HG03025 (cell line): Measurements from ENCODE around the gene UBTF.

Experiments
- ATAC-seq: cut with Tn5 transposase; IDR thresholded peaks from one replicate; pipeline ENCODE4 v1.9.1; 2021; ENCODE audit warnings: mild to moderate bottlenecking, moderate library complexity; ENCODE audit not compliant: unreplicated experiment, low FRiP score

Gene UBTF

DNA sequence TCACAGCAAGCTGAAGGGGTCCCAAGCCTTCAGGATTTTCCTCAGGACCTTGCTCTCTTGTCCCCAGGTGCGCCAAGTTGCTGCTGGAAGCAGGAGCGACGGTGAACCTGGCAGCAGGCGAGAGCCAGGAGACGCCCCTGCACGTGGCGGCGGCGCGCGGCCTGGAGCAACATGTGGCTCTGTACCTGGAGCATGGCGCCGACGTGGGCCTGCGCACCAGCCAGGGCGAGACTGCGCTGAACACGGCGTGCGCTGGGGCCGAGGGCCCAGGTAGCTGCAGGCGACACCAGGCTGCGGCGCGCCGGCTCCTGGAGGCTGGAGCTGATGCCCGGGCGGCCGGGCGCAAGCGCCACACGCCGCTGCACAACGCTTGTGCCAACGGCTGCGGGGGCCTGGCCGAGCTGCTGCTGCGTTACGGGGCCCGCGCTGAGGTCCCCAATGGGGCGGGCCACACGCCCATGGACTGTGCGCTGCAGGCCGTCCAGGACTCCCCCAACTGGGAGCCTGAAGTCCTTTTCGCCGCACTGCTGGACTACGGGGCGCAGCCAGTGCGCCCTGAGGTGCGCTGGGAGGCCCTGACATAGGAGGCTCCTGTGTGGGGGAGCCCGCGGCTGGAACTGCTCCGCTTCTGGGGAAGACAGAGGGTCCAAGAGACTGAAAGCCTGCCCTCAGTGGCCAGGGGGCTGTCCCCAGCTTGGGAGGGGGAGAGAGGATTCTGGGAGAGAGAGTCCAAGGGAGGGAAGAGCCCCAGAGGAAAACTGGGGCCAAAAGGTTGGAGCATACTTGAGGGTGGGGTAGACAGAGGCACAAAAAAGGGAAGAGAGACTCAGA is 42.6 kb downstream of the UBTF start:
- ATAC-seq = no peak

GRCh38 chr17:44176257-44176656 is 43.2 kb downstream of the UBTF start:
- no peak for ATAC-seq

- ATAC-seq = no peak
Measured at GRCh38 chr17:44174427-44174826, 45.0 kb downstream of the UBTF start.

- no peak for ATAC-seq
Measured at GRCh38 chr17:44171931-44172455, 47.5 kb downstream of the UBTF start.

DNA sequence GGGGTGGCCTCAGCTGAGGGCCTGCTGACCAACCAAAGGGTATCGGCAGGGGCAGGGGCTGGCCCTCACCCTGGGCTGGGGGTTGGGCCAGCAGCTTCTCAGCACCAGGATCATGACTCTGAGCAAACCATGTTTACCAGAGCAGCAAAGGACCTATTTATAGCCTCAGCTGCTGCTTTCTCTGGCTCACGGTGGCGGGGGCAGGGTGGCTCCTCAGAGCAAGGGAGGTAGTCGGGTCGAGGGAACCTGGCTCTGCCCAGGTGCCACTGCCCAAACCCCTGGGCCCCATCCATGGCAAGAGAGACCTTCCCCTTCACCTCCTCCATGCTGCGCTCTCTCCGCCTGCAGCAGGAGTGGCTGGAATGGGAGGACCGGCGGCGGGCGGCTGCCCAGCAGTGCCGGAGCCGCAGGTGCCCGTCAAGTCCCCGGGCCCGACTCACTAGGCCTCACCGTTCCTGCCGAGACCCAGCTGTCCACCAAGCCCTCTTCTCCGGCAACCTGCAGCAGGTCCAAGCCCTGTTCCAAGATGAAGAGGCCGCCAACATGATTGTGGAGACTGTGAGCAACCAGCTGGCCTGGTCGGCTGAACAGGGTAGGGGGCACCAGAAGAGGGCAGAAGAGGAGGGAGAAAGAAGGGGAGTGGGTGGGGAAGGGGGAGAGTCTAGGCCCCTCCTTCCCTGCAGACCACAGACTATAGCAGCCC is 48.8 kb downstream of the UBTF start, which contains the start of gene ASB16:
Gene ASB16, plus strand, starts transcription at position 206 of the 703 bp plus-strand sequence. Its CDS starts 86 bp downstream, at position 292.
- no peak for ATAC-seq

DNA sequence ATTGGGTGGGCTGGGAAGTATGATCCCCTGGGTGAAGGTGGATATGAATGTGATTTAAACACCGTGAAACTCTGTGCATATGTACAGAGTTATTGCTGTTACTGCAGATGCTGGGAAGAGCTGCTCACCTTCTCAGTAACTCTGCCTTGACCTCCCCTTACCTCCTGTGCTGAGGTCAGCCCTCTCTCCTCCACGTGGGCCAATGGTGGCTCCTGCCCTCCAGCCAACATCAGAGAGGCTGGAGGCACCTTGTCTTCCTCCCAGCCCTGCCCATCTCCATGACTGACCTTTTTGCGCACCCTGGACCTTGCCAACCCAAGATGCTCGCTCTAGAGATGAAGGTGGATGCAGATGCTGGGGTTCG is 49.4 kb downstream of the UBTF start:
- no peak for ATAC-seq

DNA sequence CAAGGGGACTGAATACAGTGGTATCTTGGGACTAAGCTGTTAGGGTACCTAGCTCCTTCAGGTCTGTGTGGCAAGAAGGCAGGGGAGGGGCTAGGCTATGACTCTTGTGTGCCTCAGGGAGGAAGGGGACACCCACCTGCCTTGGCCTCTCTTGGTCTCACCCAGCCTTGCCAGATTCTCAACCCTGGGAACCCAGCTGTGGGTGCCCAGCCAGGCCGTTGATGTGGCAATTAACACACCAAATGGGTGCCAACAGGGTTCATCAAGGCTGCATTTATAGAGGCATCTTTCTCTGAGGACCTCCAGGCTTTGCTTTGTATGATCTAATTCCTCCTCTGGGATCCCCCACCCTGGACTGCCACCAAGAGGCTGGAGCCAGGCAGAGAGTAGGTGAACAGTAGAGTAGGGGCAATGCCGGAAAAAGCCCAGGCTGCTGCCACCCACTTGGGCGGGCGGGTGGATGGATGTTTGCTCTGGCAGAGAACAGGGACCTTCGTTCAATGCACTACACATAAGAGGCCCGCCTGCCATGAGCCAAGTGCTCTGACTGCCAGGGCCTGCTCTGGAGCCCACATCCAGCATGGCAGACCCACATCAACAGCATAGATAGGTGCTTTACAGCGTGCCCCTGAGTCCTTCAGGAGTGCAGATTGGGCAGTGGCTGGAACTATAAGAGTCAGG is 52.2 kb downstream of the UBTF start:
- no peak for ATAC-seq

DNA sequence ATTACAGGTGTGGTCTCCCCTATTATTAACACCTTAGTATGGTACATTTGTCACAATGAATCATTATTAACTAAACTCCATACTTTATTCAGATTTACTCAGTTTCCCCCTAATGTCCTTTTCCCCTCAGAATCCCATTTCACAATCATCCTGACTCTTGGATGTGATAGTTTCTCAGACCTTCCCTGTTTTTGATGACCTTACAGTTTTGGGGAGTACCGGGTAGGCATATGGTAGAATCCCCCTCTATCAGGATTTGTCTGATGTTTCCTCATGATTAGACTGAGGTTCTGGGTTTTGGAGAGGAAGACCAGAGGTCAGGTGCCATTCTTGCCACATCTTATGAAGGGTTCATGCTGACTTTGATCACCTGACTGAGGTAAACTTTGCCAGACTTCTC is 55.0 kb downstream of the UBTF start:
- ATAC-seq = no peak

GRCh38 chr17:44159519-44160210 is 59.8 kb downstream of the UBTF start:
- no peak for ATAC-seq

DNA sequence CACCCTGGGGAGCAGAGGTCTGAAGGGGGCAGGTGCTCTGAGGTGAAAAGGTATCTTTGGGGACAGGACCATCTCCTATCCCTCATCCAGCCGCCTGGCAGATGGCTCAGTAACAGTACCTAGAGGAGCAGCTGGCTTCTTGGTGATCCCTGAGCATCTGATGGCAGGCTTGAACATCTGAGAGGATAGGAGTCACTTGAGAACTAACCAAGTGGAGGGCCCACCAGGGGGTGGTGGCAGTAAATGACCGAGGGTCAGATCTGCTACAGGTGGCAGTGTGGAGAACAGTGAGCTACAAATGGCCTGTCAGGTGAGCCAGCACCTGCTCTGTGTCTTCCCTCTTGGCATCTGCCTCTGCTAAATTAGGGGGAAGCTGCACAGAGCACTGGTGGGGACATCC is 64.0 kb downstream of the UBTF start:
- no peak for ATAC-seq
